Suprapubic skin (tissue), 4 donors: ENCODE results near the gene CD27. TPM values are rescaled to one million over a fixed set of nuclear protein-coding genes. Genes with fewer than 3 reads are reported as not detected.
A peak's percentile ranks its signal among the peaks of the same experiment; 100 is the strongest.
"Not testable (repeated sequence)": the region's sequence is repeated elsewhere in the genome, so short reads cannot be mapped to it uniquely, and the experiment has no call there.

ENCODE experiments used
- DNase-seq, 2 donors: peaks; one replicate each; pipeline ENCODE4 v3.0.0-alpha.2; 2019; ENCODE audit warnings: low spot score in 2 of 2
- H3K27ac ChIP-seq: fragments of 200-600 bp; sonication (generic); one replicate; pipeline ENCODE4 v1.5.1; 2019
- H3K27me3 ChIP-seq: fragments of 200-600 bp; sonication (generic); one replicate; pipeline ENCODE4 v1.5.1; 2019
- H3K36me3 ChIP-seq: fragments of 200-600 bp; sonication (generic); one replicate; pipeline ENCODE4 v1.5.1; 2019
- H3K4me1 ChIP-seq: fragments of 200-600 bp; sonication (generic); one replicate; pipeline ENCODE4 v1.5.1; 2019
- H3K4me3 ChIP-seq: fragments of 200-600 bp; sonication (generic); one replicate; pipeline ENCODE4 v1.5.1; 2019; ENCODE audit warnings: mild to moderate bottlenecking
- H3K9me3 ChIP-seq: fragments of 200-600 bp; sonication (generic); one replicate; pipeline ENCODE4 v1.5.1; 2019
- CTCF ChIP-seq, 2 donors: fragments of 200-600 bp in 1 of 2; fragments of 450-650 bp in 1 of 2; sonication (generic) in 1 of 2; IDR thresholded peaks; one replicate each; pipeline ENCODE4 v1.5.1; 2016 to 2019; ENCODE audit warnings: antibody characterized with exemption in 2 of 2, mild to moderate bottlenecking in 1 of 2, moderate library complexity in 1 of 2
- EP300 ChIP-seq: sonication (generic); formaldehyde crosslinking; IDR thresholded peaks from one replicate; pipeline ENCODE4 v1.6.1; 2017; ENCODE audit warnings: antibody characterized with exemption
- POLR2A ChIP-seq, 2 donors: fragments of 450-650 bp; IDR thresholded peaks; one replicate each; pipeline ENCODE4 v1.6.1; 2017; ENCODE audit warnings: antibody characterized with exemption in 2 of 2, mild to moderate bottlenecking in 2 of 2, moderate library complexity in 2 of 2
- POLR2AphosphoS5 ChIP-seq, 3 donors: sonication (generic); formaldehyde crosslinking; IDR thresholded peaks; one replicate each; pipeline ENCODE4 v1.6.1; 2017; ENCODE audit warnings: antibody characterized with exemption in 3 of 3
- WGBS: methylation state at CpG from one replicate; pipeline ENCODE4 v1.1.5; 2018; 5-methylcytosine and 5-hydroxymethylcytosine counted together
- total RNA-seq, 4 donors: library from RNA; depleted of rRNA; stranded (reverse); fragments of >200 nt; gene quantifications; one replicate each; pipeline ENCODE4 v1.1.0, GENCODE V29; 2016

CD27 gene
- total RNA-seq, 4 donors from 2014 or later: 1.9 TPM; not detected in 3

GRCh38 chr12:6464531-6464930 is 19.8 kb downstream of the CD27 start:
- Histone ChIP-seq H3K36me3 (peaks cover 64% of the 10 kb centered on the region), H3K4me1 (peaks cover 46% of the 10 kb centered on the region), H3K27me3 (no peaks in the 10 kb centered on the region), H3K4me3 (no peak overlapping the region), H3K9me3 (no peaks in the 10 kb centered on the region), H3K27ac (no peak overlapping the region)
- DNase-seq: no peak
- 93% methylated on average over 8 of the region's 8 CpGs for WGBS
- TF ChIP-seq CTCF (IDR thresholded peaks at IDR 0.05) (no peak), POLR2A (IDR thresholded peaks at IDR 0.05) (no peak), EP300 (no peak), POLR2AphosphoS5 (IDR thresholded peaks at IDR 0.05) (no peak)

- Histone ChIP-seq H3K36me3 (peaks cover 54% of the 10 kb centered on the region), H3K9me3 (no peaks in the 10 kb centered on the region), H3K4me1 (peaks cover 49% of the 10 kb centered on the region), H3K27me3 (no peaks in the 10 kb centered on the region), H3K4me3 (no peak overlapping the region), H3K27ac (no peak overlapping the region)
- no peak for TF ChIP-seq EP300
- TF ChIP-seq POLR2AphosphoS5 (IDR thresholded peaks at IDR 0.05): no peak
- no peak for TF ChIP-seq POLR2A (IDR thresholded peaks at IDR 0.05)
- TF ChIP-seq CTCF (IDR thresholded peaks at IDR 0.05): peak; percentile 75 to 93
- no peak for DNase-seq
- 51% methylated on average over 6 of the region's 6 CpGs for WGBS
These were observed 20.9 kb downstream of the CD27 start for GRCh38 chr12:6465467-6466183.

GRCh38 chr12:6466184-6466573 is 21.4 kb downstream of the CD27 start:
- Histone ChIP-seq H3K27me3 (no peaks in the 10 kb centered on the region), H3K4me1 (peaks cover 48% of the 10 kb centered on the region), H3K36me3 (peaks cover 48% of the 10 kb centered on the region), H3K9me3 (no peaks in the 10 kb centered on the region), H3K4me3 (no peak overlapping the region), H3K27ac (no peak overlapping the region)
- DNase-seq: no peak
- no peak for TF ChIP-seq CTCF (IDR thresholded peaks at IDR 0.05)
- TF ChIP-seq POLR2AphosphoS5 (IDR thresholded peaks at IDR 0.05): no peak
- TF ChIP-seq POLR2A (IDR thresholded peaks at IDR 0.05): no peak
- no peak for TF ChIP-seq EP300
- 85% methylated on average over 5 of the region's 5 CpGs for WGBS

GRCh38 chr12:6466751-6467150 is 22.0 kb downstream of the CD27 start:
- Histone ChIP-seq H3K36me3 (peaks cover 43% of the 10 kb centered on the region), H3K4me1 (peaks cover 47% of the 10 kb centered on the region)
- not testable (repeated sequence) for H3K4me3 ChIP-seq, DNase-seq, H3K27ac ChIP-seq, H3K27me3 ChIP-seq, H3K9me3 ChIP-seq
- WGBS: 92% methylated on average over 4 of the region's 4 CpGs

GRCh38 chr12:6467571-6468282 is 23.0 kb downstream of the CD27 start:
- H3K36me3 ChIP-seq: peaks cover 33% of the 10 kb centered on the region
- not testable (repeated sequence) for H3K9me3 ChIP-seq, H3K27me3 ChIP-seq, H3K27ac ChIP-seq, DNase-seq, H3K4me3 ChIP-seq
- H3K4me1 ChIP-seq: peaks cover 41% of the 10 kb centered on the region
- 96% methylated on average over 9 of the region's 9 CpGs for WGBS

GRCh38 chr12:6468283-6468575 is 23.5 kb downstream of the CD27 start:
- peaks cover 37% of the 10 kb centered on the region for H3K4me1 ChIP-seq
- DNase-seq: no peak
- H3K4me3 ChIP-seq: no peak overlapping the region
- no peak overlapping the region for H3K27ac ChIP-seq
- no peaks in the 10 kb centered on the region for H3K27me3 ChIP-seq
- H3K36me3 ChIP-seq: peaks cover 28% of the 10 kb centered on the region
- no peak for TF ChIP-seq EP300
- TF ChIP-seq POLR2AphosphoS5 (IDR thresholded peaks at IDR 0.05): no peak
- TF ChIP-seq CTCF (IDR thresholded peaks at IDR 0.05): no peak
- no peak for TF ChIP-seq POLR2A (IDR thresholded peaks at IDR 0.05)
- H3K9me3 ChIP-seq: no peaks in the 10 kb centered on the region
